Stomach (tissue), 9 donors: Measurements from ENCODE around the gene CD58. TPM values are rescaled to one million over a fixed set of nuclear protein-coding genes. Genes with fewer than 3 reads are reported as not detected.
"Not testable (repeated sequence)": the region's sequence is repeated elsewhere in the genome, so short reads cannot be mapped to it uniquely, and the experiment has no call there.

Experiments used
- DNase-seq, 2 donors: peaks; one replicate each; pipeline versions ENCODE4 v3.0.0 to v3.0.0-alpha.2; 2013 to 2019
- H3K27ac ChIP-seq, 5 donors: fragments of 200-600 bp in 4 of 5; sonication (generic) in 4 of 5; one replicate each; pipeline ENCODE4 v1.5.1; 2013 to 2019; ENCODE audit warnings: mild to moderate bottlenecking in 1 of 5, moderate library complexity in 1 of 5
- H3K27me3 ChIP-seq, 3 donors: fragments of 200-600 bp; sonication (generic); one replicate each; pipeline ENCODE4 v1.5.1; 2017 to 2019; ENCODE audit warnings: mixed run types in 1 of 3
- H3K36me3 ChIP-seq, 4 donors: fragments of 200-600 bp; sonication (generic); 1 replicate in 3 of 4; 2 replicates in 1 of 4; pipeline ENCODE4 v1.5.1; 2016 to 2019
- H3K4me1 ChIP-seq, 4 donors: fragments of 200-600 bp; sonication (generic); one replicate each; pipeline ENCODE4 v1.5.1; 2016 to 2019
- H3K4me3 ChIP-seq, 4 donors: fragments of 200-600 bp; sonication (generic) in 3 of 4; one replicate each; pipeline ENCODE4 v1.5.1; 2016 to 2019; ENCODE audit warnings: mild to moderate bottlenecking in 1 of 4
- H3K9me3 ChIP-seq, 4 donors: fragments of 200-600 bp; sonication (generic); one replicate each; pipeline ENCODE4 v1.5.1; 2016 to 2019
- CTCF ChIP-seq, 7 experiments: fragments of 450-650 bp in 4 of 7; fragments of 200-600 bp in 3 of 7; sonication (generic) in 3 of 7; IDR thresholded peaks; one replicate each; pipeline ENCODE4 v1.5.1; 2016 to 2019; ENCODE audit warnings: antibody characterized with exemption in 7 of 7, control low read depth in 2 of 7, mild to moderate bottlenecking in 1 of 7
- WGBS, 5 donors: extraction: QIAGEN DNeasy Blood & Tissue Kit in 3 of 5; methylation state at CpG; one replicate each; pipeline versions ENCODE4 v1.1.5 to v1.1.7; 2013 to 2018; 5-methylcytosine and 5-hydroxymethylcytosine counted together
- intact Hi-C: fragments of 100-400 bp; cut with DNase I; formaldehyde crosslinking; loops from one replicate; pipeline ENCODE4 v1.15.1; 2023; ENCODE audit warnings: low total_unique reads
- polyA plus RNA-seq, 3 donors: library from polyadenylated mRNA; stranded (reverse); fragments of 200-250 nt; gene quantifications; one replicate each; pipeline ENCODE4 v1.2.3, GENCODE V29; 2013
- total RNA-seq, 5 donors: library from RNA; depleted of rRNA; stranded (reverse); fragments of >200 nt; gene quantifications; one replicate each; pipeline versions ENCODE4 v1.1.0 to v1.2.3, GENCODE V29; 2014 to 2016
- donor health status: healthy with polysubstance abuse.
- donor health status: Bipolar disorder and iron deficiency.
- donor health status: healthy.

CD58 gene
- total and polyA plus RNA-seq, 8 donors, result 1.2 to 48.8 (median 8.7) TPM

GRCh38 chr1:116595946-116596741 lies 25.3 kb upstream of the CD58 start:
- H3K27ac ChIP-seq, H3K27me3 ChIP-seq, H3K9me3 ChIP-seq, intact Hi-C loops, H3K36me3 ChIP-seq: not testable (repeated sequence)
- peak; percentile 54 to 65 for DNase-seq
- Histone ChIP-seq H3K4me3 (peak overlapping the region; percentile 1 to 20 (median 12)), H3K4me1 (peaks cover 5 to 24% (median 10%) of the 10 kb centered on the region in 4 donors)
- peak in 4 of 7 experiments; percentile 27 to 44 (median 36) for TF ChIP-seq CTCF (IDR thresholded peaks at IDR 0.05)
- WGBS, 5 donors, result 5 to 10% (median 7%) methylated on average over 8 of the region's 8 CpGs

GRCh38 chr1:116595065-116595840 lies 24.4 kb upstream of the CD58 start:
- WGBS, 5 donors, result 79 to 86% (median 79%) methylated on average over 3 to 4 of the region's 4 CpGs
- DNase-seq, H3K27me3 ChIP-seq, H3K27ac ChIP-seq, H3K4me3 ChIP-seq, H3K36me3 ChIP-seq, intact Hi-C loops, H3K9me3 ChIP-seq: not testable (repeated sequence)
- peaks cover 5 to 24% (median 10%) of the 10 kb centered on the region in 4 donors for H3K4me1 ChIP-seq
- peak in 1 of 7 experiments; percentile 13 for TF ChIP-seq CTCF (IDR thresholded peaks at IDR 0.05)

GRCh38 chr1:116593977-116594376 lies 23.2 kb upstream of the CD58 start:
- peaks cover 5 to 31% (median 10%) of the 10 kb centered on the region in 4 donors for H3K4me1 ChIP-seq
- H3K4me3 ChIP-seq, H3K9me3 ChIP-seq, DNase-seq, H3K27ac ChIP-seq, H3K36me3 ChIP-seq, intact Hi-C loops, H3K27me3 ChIP-seq: not testable (repeated sequence)
- WGBS, 5 donors, result 94 to 98% (median 95%) methylated on average over 3 of the region's 3 CpGs

- H3K36me3 ChIP-seq, H3K9me3 ChIP-seq, H3K4me3 ChIP-seq, H3K27me3 ChIP-seq, H3K27ac ChIP-seq, DNase-seq, intact Hi-C loops: not testable (repeated sequence)
- WGBS, 5 donors, result 95 to 98% (median 96%) methylated on average over 3 to 4 of the region's 5 CpGs
- peaks cover 5 to 33% (median 10%) of the 10 kb centered on the region in 4 donors for H3K4me1 ChIP-seq
Measured at GRCh38 chr1:116593401-116593800, 22.6 kb upstream of the CD58 start.

- H3K9me3 ChIP-seq, DNase-seq, H3K4me3 ChIP-seq, H3K36me3 ChIP-seq, H3K27ac ChIP-seq, H3K27me3 ChIP-seq, intact Hi-C loops: not testable (repeated sequence)
- WGBS, 5 donors, result 88 to 96% (median 95%) methylated on average over 5 to 7 of the region's 7 CpGs
- H3K4me1 ChIP-seq, result peaks cover 5 to 30% (median 10%) of the 10 kb centered on the region in 4 donors
Measured at GRCh38 chr1:116591951-116592605, 21.3 kb upstream of the CD58 start.

GRCh38 chr1:116591006-116591950 lies 20.5 kb upstream of the CD58 start:
- H3K27ac ChIP-seq, H3K27me3 ChIP-seq, DNase-seq, H3K9me3 ChIP-seq, intact Hi-C loops, H3K36me3 ChIP-seq, H3K4me3 ChIP-seq: not testable (repeated sequence)
- 69 to 85% (median 79%) methylated on average over 2 to 5 of the region's 10 CpGs for WGBS, 5 donors
- H3K4me1 ChIP-seq, result peaks cover 5 to 22% (median 8%) of the 10 kb centered on the region in 4 donors

- peaks cover 0 to 14% (median under 1%) of the 10 kb centered on the region in 4 donors for H3K4me1 ChIP-seq
- H3K9me3 ChIP-seq, H3K27ac ChIP-seq, H3K36me3 ChIP-seq, DNase-seq, H3K27me3 ChIP-seq, intact Hi-C loops, H3K4me3 ChIP-seq: not testable (repeated sequence)
- 80 to 91% (median 89%) methylated on average over 2 to 6 of the region's 6 CpGs for WGBS, 5 donors
Measured at GRCh38 chr1:116590359-116591005, 19.7 kb upstream of the CD58 start.

- H3K4me1 ChIP-seq, H3K27ac ChIP-seq, H3K27me3 ChIP-seq, H3K4me3 ChIP-seq, H3K9me3 ChIP-seq, intact Hi-C loops: not testable (repeated sequence)
- WGBS, 5 donors, result 55 to 68% (median 65%) methylated on average over 8 to 9 of the region's 9 CpGs
- H3K36me3 ChIP-seq, result peaks cover 0 to 11% (median 8%) of the 10 kb centered on the region in 4 donors
- DNase-seq, result peak in 1 of 2 donors; percentile 45
Measured at GRCh38 chr1:116589101-116589735, 18.4 kb upstream of the CD58 start.
